H1 (cell line): ENCODE data around the gene SMYD3. TPM values are rescaled to one million over a fixed set of nuclear protein-coding genes. Genes with fewer than 3 reads are reported as not detected.

ENCODE experiments used
- CHD2 ChIP-seq: IDR thresholded peaks from 2 replicates; pipeline ENCODE4 v1.6.1; 2012; ENCODE audit warnings: low read length, improper control_type of control experiment
- CTCF ChIP-seq, 3 experiments: IDR thresholded peaks; 1 replicate in 2 of 3; 2 replicates in 1 of 3; pipeline versions ENCODE4 v1.5.1 to v1.6.1; 2011; ENCODE audit warnings: low read length in 3 of 3, mild to moderate bottlenecking in 3 of 3, inconsistent platforms in 2 of 3, low read depth in 1 of 3, moderate library complexity in 1 of 3; ENCODE audit not compliant: insufficient read depth in 1 of 3; ENCODE audit errors: control extremely low read depth in 1 of 3
- HDAC6 ChIP-seq: IDR thresholded peaks from one replicate; pipeline ENCODE4 v1.7.1; 2012; ENCODE audit warnings: low read depth, mild to moderate bottlenecking, inconsistent platforms, low read length, moderate library complexity
- RFX5 ChIP-seq: IDR thresholded peaks from 2 replicates; pipeline ENCODE4 v1.6.1; 2011; ENCODE audit warnings: low read depth, low read length, improper control_type of control experiment, borderline replicate concordance
- SAP30 ChIP-seq: fragments of 300-600 bp; sonication (generic); IDR thresholded peaks from 2 replicates; pipeline ENCODE4 v1.7.1; 2012; ENCODE audit warnings: low read length, moderate library complexity, mild to moderate bottlenecking, inconsistent platforms; ENCODE audit not compliant: insufficient read depth, insufficient replicate concordance
- SIX5 ChIP-seq: IDR thresholded peaks from 2 replicates; pipeline ENCODE4 v1.6.1; 2011; ENCODE audit warnings: mild to moderate bottlenecking, low read depth, low read length
- SP1 ChIP-seq: IDR thresholded peaks from 2 replicates; pipeline ENCODE4 v1.6.1; 2011; ENCODE audit warnings: low read depth, low read length
- TCF12 ChIP-seq: IDR thresholded peaks from 2 replicates; pipeline ENCODE4 v1.6.1; 2011; ENCODE audit warnings: low read depth, mild to moderate bottlenecking, low read length
- polyA plus RNA-seq, 7 experiments: library from polyadenylated mRNA; depleted of rRNA in 3 of 7; stranded (reverse) in 5 of 7; unstranded in 2 of 7; fragments of >200 nt in 5 of 7; fragments of 200-250 nt in 2 of 7; gene quantifications; 1 replicate in 5 of 7; 2 replicates in 1 of 7; 4 replicates in 1 of 7; pipeline versions ENCODE4 v1.2.1 to v1.2.3, GENCODE V29; 2011 to 2013; ENCODE audit warnings: missing spikeins in 2 of 7, mixed read lengths in 2 of 7
- total RNA-seq: library from RNA; stranded (reverse); fragmentation: NEBNext Ultra II Directional; extraction: Animal tissue kit (Norgen Biotek cat#: 25700); gene quantifications from 2 replicates; pipeline ENCODE4 v1.2.1, GENCODE V29; 2021

Gene SMYD3
- total and polyA plus RNA-seq, 2 of the 8 experiments (the other 6 are each of a cell fraction or from before 2014, with no cell fraction given): 17.3 to 25.4 TPM

GRCh38 chr1:246319083-246319714 is 187.9 kb downstream of the SMYD3 start (continued):
- TF ChIP-seq SIX5 (no peak), TCF12 (no peak), CHD2 (no peak), SP1 (no peak), HDAC6 (no peak), CTCF (IDR thresholded peaks at IDR 0.05; ENCODE audit: control extremely low read depth in 1 of 3, insufficient read depth in 1 of 3, low read depth in 1 of 3, low read length in 3 of 3) (no peak), SAP30 (no peak), RFX5 (no peak)
